ENCODE measurements around the gene RAB8B.

RAB8B gene

GRCh38 chr15:63210151-63211091 is 21.0 kb downstream of the RAB8B start:
- Histone ChIP-seq H3K4me3 (ENCODE audit: low read length) (no peak overlapping the region), H3K9me3 (replicated peaks; ENCODE audit: insufficient read depth, low read length) (no peaks in the 10 kb centered on the region), H4K20me1 (ENCODE audit: insufficient read depth, low read length) (no peaks in the 10 kb centered on the region), H3K36me3 (replicated peaks; ENCODE audit: insufficient read depth, low read length) (no peaks in the 10 kb centered on the region), H3K9ac (ENCODE audit: low read length) (no peak overlapping the region), H3K4me2 (ENCODE audit: low read depth, low read length) (no peak overlapping the region), H3F3A (ENCODE audit: insufficient read depth, low read length) (no peaks in the 10 kb centered on the region), H3K79me2 (ENCODE audit: low read length) (peaks cover 58% of the 10 kb centered on the region), H3K9me2 (replicated peaks; ENCODE audit: insufficient read depth, low read length) (no peaks in the 10 kb centered on the region), H3K27ac (ENCODE audit: low read length) (no peak overlapping the region), H3K4me1 (ENCODE audit: low read length) (no peaks in the 10 kb centered on the region), H2AFZ (ENCODE audit: low read length) (no peak overlapping the region), H3K27me3 (replicated peaks; ENCODE audit: insufficient read depth, low read length) (no peaks in the 10 kb centered on the region)
- no peak for DNase-seq
- TF ChIP-seq EZH2phosphoT487 (IDR thresholded peaks at IDR 0.05; ENCODE audit: low read length) (no peak), CTCF (IDR thresholded peaks at IDR 0.05; ENCODE audit: low read length) (no peak), EZH2 (optimal IDR thresholded peaks at IDR 0.05; ENCODE audit: low read depth, low read length) (no peak)

GRCh38 chr15:63211092-63211490 is 21.7 kb downstream of the RAB8B start:
- H2AFZ ChIP-seq (ENCODE audit: low read length): no peak overlapping the region
- H3K79me2 ChIP-seq (ENCODE audit: low read length): peaks cover 54% of the 10 kb centered on the region
- H3K27me3 ChIP-seq (replicated peaks; ENCODE audit: insufficient read depth, low read length): no peaks in the 10 kb centered on the region
- H3K4me2 ChIP-seq (ENCODE audit: low read depth, low read length): no peak overlapping the region
- H3K4me1 ChIP-seq (ENCODE audit: low read length): no peaks in the 10 kb centered on the region
- DNase-seq: no peak
- TF ChIP-seq EZH2 (optimal IDR thresholded peaks at IDR 0.05; ENCODE audit: low read depth, low read length) (no peak), CTCF (IDR thresholded peaks at IDR 0.05; ENCODE audit: low read length) (no peak), EZH2phosphoT487 (IDR thresholded peaks at IDR 0.05; ENCODE audit: low read length) (no peak)
- no peak overlapping the region for H3K4me3 ChIP-seq (ENCODE audit: low read length)
- H4K20me1 ChIP-seq (ENCODE audit: insufficient read depth, low read length): no peaks in the 10 kb centered on the region
- no peaks in the 10 kb centered on the region for H3K36me3 ChIP-seq (replicated peaks; ENCODE audit: insufficient read depth, low read length)
- H3K27ac ChIP-seq (ENCODE audit: low read length): no peak overlapping the region
- no peaks in the 10 kb centered on the region for H3F3A ChIP-seq (ENCODE audit: insufficient read depth, low read length)
- H3K9ac ChIP-seq (ENCODE audit: low read length): no peak overlapping the region
- H3K9me3 ChIP-seq (replicated peaks; ENCODE audit: insufficient read depth, low read length): no peaks in the 10 kb centered on the region
- H3K9me2 ChIP-seq (replicated peaks; ENCODE audit: insufficient read depth, low read length): no peaks in the 10 kb centered on the region

DNA sequence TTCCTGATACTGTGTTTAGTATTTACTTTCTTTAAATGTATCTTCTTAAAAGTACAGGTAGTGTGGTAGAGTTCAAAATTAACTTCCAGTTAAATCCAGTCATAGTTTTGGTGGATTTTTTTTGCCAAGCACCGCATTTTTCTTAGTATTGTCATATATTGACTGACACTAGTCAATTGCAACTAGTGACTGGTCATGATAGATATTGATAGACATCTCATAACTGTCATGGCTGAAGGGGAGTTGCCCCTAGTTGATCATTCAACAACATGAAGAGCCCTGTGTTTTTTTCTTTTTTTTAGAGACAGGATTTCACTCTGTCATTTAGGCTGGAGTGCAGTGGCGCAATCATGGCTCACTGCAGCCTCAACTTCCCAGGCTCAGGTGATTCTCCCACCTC is 22.1 kb downstream of the RAB8B start:
- Histone ChIP-seq H3K27me3 (replicated peaks; ENCODE audit: insufficient read depth, low read length) (no peaks in the 10 kb centered on the region), H4K20me1 (ENCODE audit: insufficient read depth, low read length) (no peaks in the 10 kb centered on the region), H3K9ac (ENCODE audit: low read length) (no peak overlapping the region), H3K4me1 (ENCODE audit: low read length) (no peaks in the 10 kb centered on the region), H3K36me3 (replicated peaks; ENCODE audit: insufficient read depth, low read length) (no peaks in the 10 kb centered on the region), H2AFZ (ENCODE audit: low read length) (no peak overlapping the region), H3K9me3 (replicated peaks; ENCODE audit: insufficient read depth, low read length) (no peaks in the 10 kb centered on the region), H3F3A (ENCODE audit: insufficient read depth, low read length) (no peaks in the 10 kb centered on the region), H3K4me3 (ENCODE audit: low read length) (no peak overlapping the region), H3K4me2 (ENCODE audit: low read depth, low read length) (no peak overlapping the region), H3K27ac (ENCODE audit: low read length) (no peak overlapping the region), H3K9me2 (replicated peaks; ENCODE audit: insufficient read depth, low read length) (no peaks in the 10 kb centered on the region), H3K79me2 (ENCODE audit: low read length) (peaks cover 52% of the 10 kb centered on the region)
- no peak for TF ChIP-seq CTCF (IDR thresholded peaks at IDR 0.05; ENCODE audit: low read length)
- no peak for TF ChIP-seq EZH2 (optimal IDR thresholded peaks at IDR 0.05; ENCODE audit: low read depth, low read length)
- no peak for TF ChIP-seq EZH2phosphoT487 (IDR thresholded peaks at IDR 0.05; ENCODE audit: low read length)
- DNase-seq: no peak

All from MM.1S (cell line).